K562 (cell line): ENCODE results near the gene APEX1.

Experiments
- CHD1 ChIP-seq: fragments of 200-600 bp; sonication (generic); IDR thresholded peaks from one replicate; pipeline ENCODE4 v1.6.1; 2012; ENCODE audit warnings: mild to moderate bottlenecking, moderate library complexity, low read length, inconsistent platforms
- ETV6 ChIP-seq, 3 experiments: fragments of 150-350 bp in 1 of 3; sonication (generic) in 1 of 3; formaldehyde crosslinking in 1 of 3; IDR thresholded peaks; 2 replicates each; pipeline versions ENCODE4 v1.6.1 to v1.8.0; 2014 to 2022; ENCODE audit warnings: borderline replicate concordance in 2 of 3, low read depth in 2 of 3, antibody characterized with exemption in 1 of 3, low read length in 1 of 3, mild to moderate bottlenecking in 1 of 3, missing genetic modification reagents in 1 of 3
- HMG20A ChIP-seq: fragments of 450-650 bp; formaldehyde crosslinking; conservative IDR thresholded peaks from 2 replicates; pipeline ENCODE4 v1.4.0; 2020; ENCODE audit warnings: mild to moderate bottlenecking, mixed read lengths
- NCOR1 ChIP-seq: fragments of 450-650 bp; IDR thresholded peaks from 2 replicates; pipeline ENCODE4 v1.6.1; 2016; ENCODE audit warnings: mild to moderate bottlenecking, moderate library complexity
- POLR2A ChIP-seq: fragments of 450-650 bp; conservative IDR thresholded peaks from 2 replicates; pipeline ENCODE4 v1.6.1; 2016
- TF ChIP-seq, protein P1 (sequence below): sonication (generic); formaldehyde crosslinking; IDR thresholded peaks from 2 replicates; pipeline ENCODE4 v1.8.1; 2023; ENCODE audit warnings: mild to moderate bottlenecking, missing genetic modification reagents
- TF ChIP-seq, protein P2 (sequence below), 2 experiments: fragments of 450-650 bp in 1 of 2; sonication (generic) in 1 of 2; formaldehyde crosslinking in 1 of 2; IDR thresholded peaks in 1 of 2; conservative IDR thresholded peaks in 1 of 2; 2 replicates each; pipeline versions ENCODE4 v1.6.1 to v1.8.1; 2016 to 2023; ENCODE audit warnings: mild to moderate bottlenecking in 2 of 2, moderate library complexity in 2 of 2, inconsistent platforms in 1 of 2, missing genetic modification reagents in 1 of 2
- TF ChIP-seq, protein P3 (sequence below), 2 experiments: fragments of 450-650 bp; formaldehyde crosslinking in 1 of 2; IDR thresholded peaks; 2 replicates each; pipeline versions ENCODE4 v1.4.0 to v1.6.1; 2014 to 2020; ENCODE audit warnings: mild to moderate bottlenecking in 2 of 2, borderline replicate concordance in 1 of 2, low read depth in 1 of 2

DNA sequence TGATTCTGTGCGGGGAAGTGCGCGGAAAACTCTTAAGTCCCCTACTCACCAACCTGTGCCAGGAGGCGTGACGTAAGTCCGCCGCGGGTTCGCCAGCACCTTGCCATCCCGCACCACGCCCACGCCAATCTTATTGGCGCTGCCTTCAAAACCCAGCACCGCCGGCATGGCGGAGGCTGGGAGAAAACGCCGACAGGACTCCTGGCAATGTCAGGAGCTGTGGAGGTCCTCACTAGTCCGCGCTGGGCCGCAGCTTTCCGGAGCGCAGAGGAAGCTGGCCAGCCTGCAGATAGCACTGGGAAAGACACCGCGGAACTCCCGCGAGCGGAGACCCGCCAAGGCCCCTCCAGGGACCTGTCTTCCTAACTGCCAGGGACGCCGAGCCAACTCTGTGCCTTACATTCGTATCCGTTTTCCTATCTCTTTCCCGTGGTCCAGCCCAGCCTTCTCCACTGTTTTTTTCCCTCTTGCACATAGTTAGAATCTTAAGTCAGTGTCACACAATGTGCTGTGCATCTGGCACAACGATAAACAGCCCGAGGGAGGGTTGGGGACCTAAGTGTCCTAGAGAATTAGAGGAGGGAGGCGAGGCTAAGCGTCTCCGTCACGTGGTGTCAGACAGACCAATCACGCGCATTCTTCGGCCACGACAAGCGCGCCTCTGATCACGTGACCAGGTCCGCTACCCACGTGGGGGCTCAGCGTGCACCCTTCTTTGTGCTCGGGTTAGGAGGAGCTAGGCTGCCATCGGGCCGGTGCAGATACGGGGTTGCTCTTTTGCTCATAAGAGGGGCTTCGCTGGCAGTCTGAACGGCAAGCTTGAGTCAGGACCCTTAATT is at the start of gene APEX1, which contains the start of gene OSGEP:
- TF ChIP-seq ETV6 (IDR thresholded peaks at IDR 0.05; ENCODE audit: borderline replicate concordance in 1 of 2, low read depth in 2 of 2, low read length in 1 of 2) (no peak), ETV6 (CRISPR knock-in tag; IDR thresholded peaks at IDR 0.05; ENCODE audit: borderline replicate concordance) (no peak), POLR2A (peak; percentile 87), CHD1 (no peak), NCOR1 (no peak), HMG20A (CRISPR knock-in tag) (no peak)
- TF ChIP-seq, protein P1, sequence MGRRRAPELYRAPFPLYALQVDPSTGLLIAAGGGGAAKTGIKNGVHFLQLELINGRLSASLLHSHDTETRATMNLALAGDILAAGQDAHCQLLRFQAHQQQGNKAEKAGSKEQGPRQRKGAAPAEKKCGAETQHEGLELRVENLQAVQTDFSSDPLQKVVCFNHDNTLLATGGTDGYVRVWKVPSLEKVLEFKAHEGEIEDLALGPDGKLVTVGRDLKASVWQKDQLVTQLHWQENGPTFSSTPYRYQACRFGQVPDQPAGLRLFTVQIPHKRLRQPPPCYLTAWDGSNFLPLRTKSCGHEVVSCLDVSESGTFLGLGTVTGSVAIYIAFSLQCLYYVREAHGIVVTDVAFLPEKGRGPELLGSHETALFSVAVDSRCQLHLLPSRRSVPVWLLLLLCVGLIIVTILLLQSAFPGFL: no peak
- TF ChIP-seq, protein P2, sequence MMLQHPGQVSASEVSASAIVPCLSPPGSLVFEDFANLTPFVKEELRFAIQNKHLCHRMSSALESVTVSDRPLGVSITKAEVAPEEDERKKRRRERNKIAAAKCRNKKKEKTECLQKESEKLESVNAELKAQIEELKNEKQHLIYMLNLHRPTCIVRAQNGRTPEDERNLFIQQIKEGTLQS (IDR thresholded peaks at IDR 0.05): peak; percentile 55
- TF ChIP-seq, protein P2 (CRISPR knock-in tag; conservative IDR thresholded peaks at IDR 0.05): no peak; the same call in 1 of the 2 replicates
- TF ChIP-seq, protein P3, sequence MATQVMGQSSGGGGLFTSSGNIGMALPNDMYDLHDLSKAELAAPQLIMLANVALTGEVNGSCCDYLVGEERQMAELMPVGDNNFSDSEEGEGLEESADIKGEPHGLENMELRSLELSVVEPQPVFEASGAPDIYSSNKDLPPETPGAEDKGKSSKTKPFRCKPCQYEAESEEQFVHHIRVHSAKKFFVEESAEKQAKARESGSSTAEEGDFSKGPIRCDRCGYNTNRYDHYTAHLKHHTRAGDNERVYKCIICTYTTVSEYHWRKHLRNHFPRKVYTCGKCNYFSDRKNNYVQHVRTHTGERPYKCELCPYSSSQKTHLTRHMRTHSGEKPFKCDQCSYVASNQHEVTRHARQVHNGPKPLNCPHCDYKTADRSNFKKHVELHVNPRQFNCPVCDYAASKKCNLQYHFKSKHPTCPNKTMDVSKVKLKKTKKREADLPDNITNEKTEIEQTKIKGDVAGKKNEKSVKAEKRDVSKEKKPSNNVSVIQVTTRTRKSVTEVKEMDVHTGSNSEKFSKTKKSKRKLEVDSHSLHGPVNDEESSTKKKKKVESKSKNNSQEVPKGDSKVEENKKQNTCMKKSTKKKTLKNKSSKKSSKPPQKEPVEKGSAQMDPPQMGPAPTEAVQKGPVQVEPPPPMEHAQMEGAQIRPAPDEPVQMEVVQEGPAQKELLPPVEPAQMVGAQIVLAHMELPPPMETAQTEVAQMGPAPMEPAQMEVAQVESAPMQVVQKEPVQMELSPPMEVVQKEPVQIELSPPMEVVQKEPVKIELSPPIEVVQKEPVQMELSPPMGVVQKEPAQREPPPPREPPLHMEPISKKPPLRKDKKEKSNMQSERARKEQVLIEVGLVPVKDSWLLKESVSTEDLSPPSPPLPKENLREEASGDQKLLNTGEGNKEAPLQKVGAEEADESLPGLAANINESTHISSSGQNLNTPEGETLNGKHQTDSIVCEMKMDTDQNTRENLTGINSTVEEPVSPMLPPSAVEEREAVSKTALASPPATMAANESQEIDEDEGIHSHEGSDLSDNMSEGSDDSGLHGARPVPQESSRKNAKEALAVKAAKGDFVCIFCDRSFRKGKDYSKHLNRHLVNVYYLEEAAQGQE (IDR thresholded peaks at IDR 0.05; ENCODE audit: borderline replicate concordance): peak; percentile 98
- TF ChIP-seq, protein P3 (CRISPR knock-in tag; IDR thresholded peaks at IDR 0.05; ENCODE audit: low read depth): no peak
